GM12874 (cell line): Measurements from ENCODE around the gene STEAP3.
A peak's percentile ranks its signal among the peaks of the same experiment; 100 is the strongest.

Experiments used
- TF ChIP-seq, protein P1 (sequence below): IDR thresholded peaks from 2 replicates; pipeline ENCODE4 v1.5.1; 2011; ENCODE audit warnings: low read depth, mild to moderate bottlenecking, control low read depth, low read length, moderate library complexity; ENCODE audit not compliant: insufficient read depth

Gene STEAP3

DNA sequence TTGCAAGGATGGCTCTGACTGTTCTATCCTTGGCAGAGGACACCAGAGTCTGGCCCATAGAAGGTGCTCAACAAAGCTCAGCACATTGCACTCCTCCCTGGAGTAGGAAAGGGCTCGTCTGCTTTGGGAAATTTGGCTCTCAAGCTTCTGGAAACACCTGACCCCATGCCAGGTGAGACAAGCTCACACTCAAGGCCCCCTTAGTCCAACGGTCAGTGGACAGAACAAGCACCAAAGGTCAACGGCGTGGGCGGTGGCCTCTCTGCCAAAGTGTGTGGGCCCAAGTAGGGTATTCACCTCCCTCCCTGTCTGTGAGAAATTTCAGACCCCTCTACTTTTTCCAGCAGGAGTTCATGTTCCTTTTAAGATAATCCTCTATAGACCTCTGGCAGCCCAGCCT lies 2.0 kb upstream of the STEAP3 start:
- TF ChIP-seq, protein P1, sequence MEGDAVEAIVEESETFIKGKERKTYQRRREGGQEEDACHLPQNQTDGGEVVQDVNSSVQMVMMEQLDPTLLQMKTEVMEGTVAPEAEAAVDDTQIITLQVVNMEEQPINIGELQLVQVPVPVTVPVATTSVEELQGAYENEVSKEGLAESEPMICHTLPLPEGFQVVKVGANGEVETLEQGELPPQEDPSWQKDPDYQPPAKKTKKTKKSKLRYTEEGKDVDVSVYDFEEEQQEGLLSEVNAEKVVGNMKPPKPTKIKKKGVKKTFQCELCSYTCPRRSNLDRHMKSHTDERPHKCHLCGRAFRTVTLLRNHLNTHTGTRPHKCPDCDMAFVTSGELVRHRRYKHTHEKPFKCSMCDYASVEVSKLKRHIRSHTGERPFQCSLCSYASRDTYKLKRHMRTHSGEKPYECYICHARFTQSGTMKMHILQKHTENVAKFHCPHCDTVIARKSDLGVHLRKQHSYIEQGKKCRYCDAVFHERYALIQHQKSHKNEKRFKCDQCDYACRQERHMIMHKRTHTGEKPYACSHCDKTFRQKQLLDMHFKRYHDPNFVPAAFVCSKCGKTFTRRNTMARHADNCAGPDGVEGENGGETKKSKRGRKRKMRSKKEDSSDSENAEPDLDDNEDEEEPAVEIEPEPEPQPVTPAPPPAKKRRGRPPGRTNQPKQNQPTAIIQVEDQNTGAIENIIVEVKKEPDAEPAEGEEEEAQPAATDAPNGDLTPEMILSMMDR, result no peak

DNA sequence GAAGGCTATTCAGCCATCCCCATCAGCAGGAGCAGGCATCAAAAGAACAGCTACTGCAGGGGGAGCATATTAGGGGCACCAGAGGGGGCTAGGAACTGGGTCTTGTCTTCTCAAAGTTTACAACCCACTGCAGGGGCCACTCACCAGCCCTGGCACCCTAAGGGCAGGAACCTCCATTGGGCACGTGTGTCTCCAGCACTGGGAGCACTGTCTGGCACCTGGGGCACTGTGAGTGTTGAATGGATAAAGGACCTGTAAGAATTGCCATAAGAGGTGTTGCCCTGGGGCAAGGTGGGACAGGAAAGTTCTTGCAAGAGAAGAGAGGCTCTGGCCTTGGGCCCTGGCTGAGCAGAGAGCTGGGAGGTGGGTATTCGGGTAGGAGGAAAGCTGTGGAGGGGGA lies 1.4 kb upstream of the STEAP3 start:
- TF ChIP-seq, protein P1, result no peak

DNA sequence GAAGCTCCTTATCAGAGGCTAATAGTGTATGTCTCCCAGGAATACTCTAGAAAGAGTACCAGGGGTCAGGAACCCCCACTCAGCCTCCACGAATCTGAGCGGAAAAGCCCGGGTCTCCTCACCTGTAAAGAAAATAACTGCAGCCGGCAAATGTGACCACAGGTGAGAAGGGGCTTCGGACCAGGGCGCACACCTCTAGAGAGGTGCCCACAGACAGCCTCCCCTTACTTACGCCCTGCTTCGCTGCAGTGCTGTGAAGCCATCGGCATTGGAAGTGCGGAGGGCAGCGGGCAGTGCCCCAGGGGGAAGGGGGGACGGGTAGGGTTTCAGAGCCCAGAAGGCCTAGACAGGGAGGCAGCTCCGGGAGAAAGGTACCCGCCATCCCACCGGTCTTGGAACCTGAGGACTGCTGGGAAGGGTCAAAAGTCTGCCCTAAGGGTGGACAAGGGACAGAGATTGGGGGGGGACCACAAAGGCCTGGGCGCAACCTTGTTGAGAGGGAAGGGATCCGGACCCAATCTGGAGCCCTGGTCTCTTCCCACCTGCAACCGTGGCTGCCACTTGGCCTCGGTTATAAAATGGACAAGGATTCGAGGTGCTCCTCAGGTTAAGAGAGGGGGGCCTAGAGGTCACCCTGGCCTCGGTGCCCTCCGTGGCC lies 642 bp upstream of the STEAP3 start:
- TF ChIP-seq, protein P1, result no peak

DNA sequence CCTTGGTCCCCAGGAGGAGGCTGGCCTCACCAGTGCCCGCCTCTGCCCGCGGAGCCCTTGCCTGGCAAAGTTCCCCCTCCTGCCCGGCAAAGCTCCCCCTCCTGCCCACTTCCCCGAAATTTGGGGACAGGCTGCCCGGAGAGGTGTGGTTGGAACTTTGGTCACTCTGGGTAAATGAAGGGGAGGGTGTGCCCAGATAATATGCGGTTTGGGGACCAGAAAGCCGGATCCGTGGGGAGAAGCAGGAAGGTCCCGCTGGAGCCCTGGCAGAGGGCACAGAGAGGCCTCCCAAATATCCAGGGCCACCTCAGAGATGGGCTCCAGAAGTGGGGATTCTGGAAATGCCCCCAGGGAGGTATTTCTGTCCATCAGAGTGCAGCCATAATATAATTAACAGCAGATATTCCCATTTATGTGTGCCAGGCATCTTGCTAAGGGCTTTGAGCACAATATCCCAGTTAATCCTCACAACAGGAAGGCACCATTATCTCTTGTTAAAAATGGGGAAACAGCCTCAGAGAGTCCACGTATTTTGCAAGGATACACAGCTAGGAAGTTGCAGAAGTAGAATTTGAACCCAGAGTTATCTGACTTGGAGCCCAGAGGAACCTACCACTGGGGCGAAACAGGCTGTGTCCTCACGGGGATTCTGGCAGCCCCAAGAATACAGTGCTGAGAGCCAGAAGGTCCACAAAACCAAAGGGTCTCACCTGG lies 914 bp downstream of the STEAP3 start:
- TF ChIP-seq, protein P1, result no peak

DNA sequence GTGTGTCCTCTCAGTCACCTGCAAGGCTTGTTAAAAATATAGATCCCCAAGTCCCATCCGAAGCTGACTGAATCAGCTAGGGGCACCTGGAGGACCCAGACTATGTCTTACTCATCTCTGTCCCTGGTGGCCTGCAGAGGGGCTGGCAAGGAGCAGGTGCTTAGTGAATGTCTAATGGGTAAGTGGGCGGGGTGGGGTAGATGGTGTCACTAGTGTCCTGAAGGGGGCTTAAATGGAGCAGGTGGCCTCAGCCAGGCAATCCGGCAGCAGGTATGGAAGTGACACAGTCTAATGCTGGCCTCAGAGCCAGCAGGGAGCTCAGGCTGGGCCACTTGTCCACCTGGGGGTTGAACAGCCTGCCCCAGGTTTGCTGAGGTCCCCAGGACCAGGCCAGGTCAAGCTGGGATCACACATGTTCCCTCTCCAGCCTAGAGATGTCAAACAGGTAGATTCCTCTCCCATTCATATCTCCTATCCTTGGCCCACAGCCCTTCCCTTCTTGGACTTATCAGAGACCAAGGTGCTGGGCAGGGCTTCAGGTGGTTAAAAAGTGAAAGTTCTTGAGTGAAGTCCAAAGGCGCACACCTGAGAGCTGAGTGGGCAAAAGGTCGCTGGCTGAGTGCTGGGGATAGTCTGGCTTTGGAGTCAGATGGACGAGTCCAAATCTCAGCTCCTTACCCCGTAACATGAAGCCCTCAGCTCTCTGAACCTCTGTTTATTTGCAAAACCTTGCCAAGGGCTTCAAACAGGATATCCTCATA lies 1.7 kb downstream of the STEAP3 start:
- TF ChIP-seq, protein P1, result peak; percentile 22; the same call in 1 of the 2 replicates

DNA sequence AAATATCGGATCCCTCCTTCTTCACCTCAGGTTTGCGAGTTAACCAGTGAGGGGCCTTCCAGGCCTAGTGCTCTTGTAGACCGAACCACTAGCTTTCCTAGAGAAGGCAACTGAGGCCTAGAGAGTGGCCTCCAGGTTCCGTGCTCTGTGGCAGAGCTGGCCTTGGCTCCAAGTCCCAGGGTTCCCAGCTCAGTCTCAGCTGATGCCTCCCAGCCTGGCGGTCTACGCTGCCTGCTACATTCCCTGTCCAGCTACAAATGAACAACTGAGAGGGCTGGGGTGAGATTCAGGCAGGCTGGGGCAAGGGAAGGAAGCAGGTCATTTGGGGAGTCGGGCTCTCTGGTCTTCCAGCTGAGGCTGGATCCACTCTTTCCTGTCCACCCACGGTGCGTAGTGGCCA lies 2.3 kb downstream of the STEAP3 start:
- TF ChIP-seq, protein P1, result no peak

DNA sequence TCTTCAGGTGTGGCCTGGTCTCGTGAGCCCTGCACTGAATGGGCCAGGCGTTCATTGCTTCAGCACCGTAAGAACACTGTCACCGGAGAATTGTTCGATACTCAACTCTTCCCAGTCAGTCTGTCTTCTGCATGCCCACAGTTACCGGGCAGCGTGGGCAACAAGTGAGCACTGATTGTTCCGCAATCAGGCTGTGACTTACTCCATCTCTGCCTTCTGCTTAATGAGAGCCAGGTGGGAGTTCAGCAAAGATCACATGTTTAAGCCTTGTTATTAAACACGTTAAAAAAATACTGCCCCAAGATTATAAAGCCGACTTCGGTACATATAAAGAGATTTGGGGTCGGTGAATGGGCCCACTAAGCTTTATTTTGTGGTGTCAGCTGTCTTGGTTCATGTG lies 3.7 kb downstream of the STEAP3 start:
- TF ChIP-seq, protein P1, result no peak
